Panc1 (cell line): Measurements from ENCODE around the gene PFKFB4. TPM values are rescaled to one million over a fixed set of nuclear protein-coding genes. Genes with fewer than 3 reads are reported as not detected.

Experiments
- ATAC-seq: fragments of 200-7000 bp; cut with Tn5 transposase; 2 replicates; pipeline ENCODE4 v1.9.1; 2020; ENCODE audit warnings: mild to moderate bottlenecking, moderate library complexity
- BruUV-seq: library from RNA; stranded (reverse); fragments of 400-500 nt; replicated peaks from 2 replicates; lab custom pipeline; 2021; lab: Mats Ljungman, UMichigan
- CTCF ChIA-PET: fragments of 300-600 bp; sonication (Branson Sonifier 250); formaldehyde crosslinking; loops from one replicate; lab custom pipeline; 2022; ENCODE audit warnings: antibody characterized with exemption; lab: Charles Lee
- POLR2A ChIA-PET: fragments of 300-600 bp; sonication (Branson Sonifier 250); formaldehyde crosslinking; loops from one replicate; lab custom pipeline; 2022; ENCODE audit warnings: antibody characterized with exemption; lab: Charles Lee
- DNase-seq: peaks from one replicate; pipeline ENCODE4 v3.0.0-alpha.2; 2010; ENCODE audit warnings: low read depth, low spot score
- H3K27ac ChIP-seq: 2 replicates; pipeline ENCODE4 v1.5.1; 2011; ENCODE audit warnings: mild to moderate bottlenecking, low read length, inconsistent platforms
- H3K27me3 ChIP-seq: fragments of 200-500 bp; sonication (Bioruptor generic); 2 replicates; pipeline ENCODE4 v1.6.0; 2014; ENCODE audit warnings: low read length, inconsistent platforms; ENCODE audit not compliant: control insufficient read depth, insufficient read depth
- H3K36me3 ChIP-seq: fragments of 200-500 bp; sonication (Bioruptor generic); 2 replicates; pipeline ENCODE4 v1.5.1; 2014; ENCODE audit warnings: inconsistent platforms, mild to moderate bottlenecking, low read length, moderate library complexity; ENCODE audit not compliant: control insufficient read depth, insufficient read depth
- H3K4me1 ChIP-seq: 2 replicates; pipeline ENCODE4 v1.5.1; 2011; ENCODE audit warnings: inconsistent platforms, mild to moderate bottlenecking, low read length, moderate library complexity; ENCODE audit not compliant: control insufficient read depth, insufficient read depth
- H3K4me3 ChIP-seq, 2 experiments: 2 replicates each; pipeline ENCODE4 v1.5.1; 2011 to 2012; ENCODE audit warnings: low read depth in 2 of 2, low read length in 2 of 2, mild to moderate bottlenecking in 2 of 2, inconsistent platforms in 1 of 2, moderate library complexity in 1 of 2
- H3K9me3 ChIP-seq: fragments of 200-500 bp; sonication (Bioruptor generic); 2 replicates; pipeline ENCODE4 v1.5.1; 2014; ENCODE audit warnings: low read depth, mild to moderate bottlenecking, inconsistent platforms, low read length, moderate library complexity; ENCODE audit not compliant: control insufficient read depth, insufficient read depth
- POLR2AphosphoS5 ChIP-seq: IDR thresholded peaks from 2 replicates; pipeline ENCODE4 v1.6.1; 2012; ENCODE audit warnings: mild to moderate bottlenecking, low read depth, low read length, moderate library complexity
- SIN3A ChIP-seq: IDR thresholded peaks from 2 replicates; pipeline ENCODE4 v1.6.1; 2012; ENCODE audit warnings: low read depth, mild to moderate bottlenecking, low read length, moderate library complexity, borderline replicate concordance; ENCODE audit not compliant: insufficient read depth
- TCF7L2 ChIP-seq: IDR thresholded peaks from 2 replicates; pipeline ENCODE4 v1.6.1; 2011; ENCODE audit warnings: mild to moderate bottlenecking, low read depth, low read length, inconsistent platforms
- in situ Hi-C: cut with HindIII; loops from 2 replicates; pipeline ENCODE4 v1.10.0; 2016; ENCODE audit warnings: low sequenced_read_pairs, low pct_unique_long_range_greater_than_20kb
- intact Hi-C: fragments of 100-400 bp; cut with micrococcal nuclease; formaldehyde crosslinking; loops from one replicate; pipeline ENCODE4 v1.10.0; 2022; ENCODE audit not compliant: unreplicated experiment
- total RNA-seq: library from RNA; stranded (reverse); gene quantifications from one replicate; pipeline ENCODE4 v1.2.1, GENCODE V29; 2021; ENCODE audit not compliant: unreplicated experiment
- TF ChIP-seq, protein P1 (sequence below): fragments of 450-650 bp; IDR thresholded peaks from 2 replicates; pipeline ENCODE4 v1.5.1; 2017; ENCODE audit warnings: mild to moderate bottlenecking
- TF ChIP-seq, protein P2 (sequence below), 2 experiments: IDR thresholded peaks; 2 replicates each; pipeline ENCODE4 v1.6.1; 2011 to 2012; ENCODE audit warnings: low read depth in 2 of 2, control low read depth in 1 of 2, low read length in 1 of 2, mild to moderate bottlenecking in 1 of 2, moderate library complexity in 1 of 2; ENCODE audit not compliant: insufficient read depth in 1 of 2

Gene PFKFB4
- total RNA-seq, 1 experiment from 2014 or later = 6.0 TPM

DNA sequence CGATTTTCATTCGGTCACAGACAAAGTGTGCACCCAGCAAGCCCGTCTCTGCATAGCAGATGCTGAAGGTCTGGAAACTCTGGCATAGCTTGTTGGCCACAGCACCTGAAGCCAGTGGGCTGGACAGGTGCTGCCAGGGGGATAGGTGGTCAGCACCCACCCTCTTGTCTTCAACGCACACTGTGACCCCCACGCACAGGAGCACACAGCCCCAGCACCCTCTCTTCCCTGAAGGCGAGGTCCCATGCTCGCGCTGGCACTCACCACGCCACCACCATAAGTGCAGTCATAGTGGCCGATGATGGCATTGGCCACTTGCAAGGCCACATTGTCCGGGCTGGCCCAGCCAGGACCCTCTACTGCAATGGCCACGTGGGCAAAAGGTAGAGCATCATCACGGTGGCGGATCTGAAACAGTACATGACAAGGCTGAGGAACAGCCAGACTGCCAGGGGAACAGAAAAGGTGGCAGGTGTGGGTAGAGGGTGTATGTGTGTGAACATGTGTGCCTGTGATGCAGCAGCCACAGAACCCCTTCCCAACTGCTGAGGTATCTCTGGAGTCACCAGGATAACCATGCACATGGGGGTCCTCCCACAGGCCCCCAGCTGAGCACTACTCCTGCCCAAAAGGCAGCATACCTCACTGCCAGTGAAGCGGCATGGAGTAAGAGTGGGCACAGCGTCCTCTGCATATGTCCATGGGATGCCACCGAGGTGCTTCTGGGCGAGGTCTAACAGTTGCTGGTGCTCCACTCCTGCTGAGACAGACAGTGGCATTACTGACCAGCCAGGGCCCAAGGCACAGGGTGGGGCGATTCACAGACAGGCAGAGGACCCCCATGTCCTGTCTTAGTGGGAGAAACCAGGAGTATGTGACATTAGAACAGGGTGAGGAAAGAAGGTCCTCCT, 44.4 kb upstream of the PFKFB4 start:
- ChIA-PET CTCF (no interaction called here), POLR2A (no interaction called here)
- no peak overlapping the region for H3K27ac ChIP-seq
- TF ChIP-seq SIN3A (no peak), POLR2AphosphoS5 (no peak), TCF7L2 (no peak)
- TF ChIP-seq, protein P1, sequence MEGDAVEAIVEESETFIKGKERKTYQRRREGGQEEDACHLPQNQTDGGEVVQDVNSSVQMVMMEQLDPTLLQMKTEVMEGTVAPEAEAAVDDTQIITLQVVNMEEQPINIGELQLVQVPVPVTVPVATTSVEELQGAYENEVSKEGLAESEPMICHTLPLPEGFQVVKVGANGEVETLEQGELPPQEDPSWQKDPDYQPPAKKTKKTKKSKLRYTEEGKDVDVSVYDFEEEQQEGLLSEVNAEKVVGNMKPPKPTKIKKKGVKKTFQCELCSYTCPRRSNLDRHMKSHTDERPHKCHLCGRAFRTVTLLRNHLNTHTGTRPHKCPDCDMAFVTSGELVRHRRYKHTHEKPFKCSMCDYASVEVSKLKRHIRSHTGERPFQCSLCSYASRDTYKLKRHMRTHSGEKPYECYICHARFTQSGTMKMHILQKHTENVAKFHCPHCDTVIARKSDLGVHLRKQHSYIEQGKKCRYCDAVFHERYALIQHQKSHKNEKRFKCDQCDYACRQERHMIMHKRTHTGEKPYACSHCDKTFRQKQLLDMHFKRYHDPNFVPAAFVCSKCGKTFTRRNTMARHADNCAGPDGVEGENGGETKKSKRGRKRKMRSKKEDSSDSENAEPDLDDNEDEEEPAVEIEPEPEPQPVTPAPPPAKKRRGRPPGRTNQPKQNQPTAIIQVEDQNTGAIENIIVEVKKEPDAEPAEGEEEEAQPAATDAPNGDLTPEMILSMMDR = no peak
- TF ChIP-seq, protein P2, sequence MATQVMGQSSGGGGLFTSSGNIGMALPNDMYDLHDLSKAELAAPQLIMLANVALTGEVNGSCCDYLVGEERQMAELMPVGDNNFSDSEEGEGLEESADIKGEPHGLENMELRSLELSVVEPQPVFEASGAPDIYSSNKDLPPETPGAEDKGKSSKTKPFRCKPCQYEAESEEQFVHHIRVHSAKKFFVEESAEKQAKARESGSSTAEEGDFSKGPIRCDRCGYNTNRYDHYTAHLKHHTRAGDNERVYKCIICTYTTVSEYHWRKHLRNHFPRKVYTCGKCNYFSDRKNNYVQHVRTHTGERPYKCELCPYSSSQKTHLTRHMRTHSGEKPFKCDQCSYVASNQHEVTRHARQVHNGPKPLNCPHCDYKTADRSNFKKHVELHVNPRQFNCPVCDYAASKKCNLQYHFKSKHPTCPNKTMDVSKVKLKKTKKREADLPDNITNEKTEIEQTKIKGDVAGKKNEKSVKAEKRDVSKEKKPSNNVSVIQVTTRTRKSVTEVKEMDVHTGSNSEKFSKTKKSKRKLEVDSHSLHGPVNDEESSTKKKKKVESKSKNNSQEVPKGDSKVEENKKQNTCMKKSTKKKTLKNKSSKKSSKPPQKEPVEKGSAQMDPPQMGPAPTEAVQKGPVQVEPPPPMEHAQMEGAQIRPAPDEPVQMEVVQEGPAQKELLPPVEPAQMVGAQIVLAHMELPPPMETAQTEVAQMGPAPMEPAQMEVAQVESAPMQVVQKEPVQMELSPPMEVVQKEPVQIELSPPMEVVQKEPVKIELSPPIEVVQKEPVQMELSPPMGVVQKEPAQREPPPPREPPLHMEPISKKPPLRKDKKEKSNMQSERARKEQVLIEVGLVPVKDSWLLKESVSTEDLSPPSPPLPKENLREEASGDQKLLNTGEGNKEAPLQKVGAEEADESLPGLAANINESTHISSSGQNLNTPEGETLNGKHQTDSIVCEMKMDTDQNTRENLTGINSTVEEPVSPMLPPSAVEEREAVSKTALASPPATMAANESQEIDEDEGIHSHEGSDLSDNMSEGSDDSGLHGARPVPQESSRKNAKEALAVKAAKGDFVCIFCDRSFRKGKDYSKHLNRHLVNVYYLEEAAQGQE (IDR thresholded peaks at IDR 0.05; ENCODE audit: insufficient read depth in 1 of 2, low read depth in 2 of 2, low read length in 1 of 2) = no peak
- in situ Hi-C loops (no loop called here), intact Hi-C loops (no loop called here)
- DNase-seq (no peak), ATAC-seq (no peak)
- peaks cover 4% of the 10 kb centered on the region for H3K36me3 ChIP-seq
- H3K4me1 ChIP-seq = peaks cover 27% of the 10 kb centered on the region
- no peaks in the 10 kb centered on the region for H3K9me3 ChIP-seq
- H3K27me3 ChIP-seq = no peaks in the 10 kb centered on the region
- no TSS peak for BruUV-seq
- H3K4me3 ChIP-seq = no peak overlapping the region

DNA sequence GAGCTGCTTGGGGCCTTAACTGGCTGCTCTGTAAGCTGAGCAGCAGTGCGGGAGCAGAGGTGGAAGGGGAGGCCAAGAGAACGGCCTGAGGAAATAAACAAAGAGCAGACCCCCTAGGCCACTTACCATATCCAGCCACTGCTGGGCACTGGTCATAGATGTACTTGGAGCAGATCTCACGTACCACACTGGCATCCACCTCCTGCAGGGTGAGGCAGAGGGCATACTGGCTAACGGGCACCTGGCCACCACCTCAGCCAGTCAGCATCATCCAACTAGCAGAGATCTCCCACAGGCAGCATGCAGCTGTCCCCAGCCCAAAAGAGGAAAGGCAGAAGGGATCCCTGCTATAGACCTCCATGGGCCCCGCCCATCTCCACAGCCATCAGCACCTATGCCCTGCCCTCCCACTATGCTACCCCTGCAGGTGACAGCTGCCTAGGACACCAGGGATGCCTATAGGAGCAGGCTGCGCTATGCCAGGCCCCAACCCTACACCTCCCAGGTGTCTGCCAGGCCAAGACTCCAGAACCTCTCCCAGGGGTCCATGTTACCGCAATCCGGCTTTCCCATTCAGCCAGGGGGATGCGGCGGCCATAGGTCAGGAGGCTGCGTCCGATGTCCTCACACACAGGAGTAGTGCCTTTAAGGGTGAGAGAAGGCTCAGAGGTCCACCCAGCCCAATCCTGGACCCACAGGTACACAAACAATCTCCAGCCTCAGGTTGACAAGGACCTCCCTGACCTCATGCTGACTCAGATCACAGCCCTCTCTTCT, 43.1 kb upstream of the PFKFB4 start:
- H3K4me3 ChIP-seq = no peak overlapping the region
- CTCF ChIA-PET = no interaction called here

More for the DNA sequence above, 43.1 kb upstream of the PFKFB4 start:
- no peak overlapping the region for H3K27ac ChIP-seq
- H3K9me3 ChIP-seq = no peaks in the 10 kb centered on the region
- no peak for DNase-seq
- POLR2A ChIA-PET = no interaction called here
- intact Hi-C loops (no loop called here), in situ Hi-C loops (no loop called here)
- TF ChIP-seq SIN3A (no peak), POLR2AphosphoS5 (no peak), TCF7L2 (no peak)
- TF ChIP-seq, protein P1 = no peak
- TF ChIP-seq, protein P2 (IDR thresholded peaks at IDR 0.05; ENCODE audit: insufficient read depth in 1 of 2, low read depth in 2 of 2, low read length in 1 of 2) = no peak
- no peak for ATAC-seq
- H3K4me1 ChIP-seq = peaks cover 34% of the 10 kb centered on the region
- H3K27me3 ChIP-seq = no peaks in the 10 kb centered on the region
- BruUV-seq = no TSS peak
- H3K36me3 ChIP-seq = peaks cover 3% of the 10 kb centered on the region; the same call in 1 of the 2 replicates
